Neural cell (in vitro differentiated cells): Measurements from ENCODE around the gene EPC1. TPM values are rescaled to one million over a fixed set of nuclear protein-coding genes. Genes with fewer than 3 reads are reported as not detected.

ENCODE experiments used
- H2AFZ ChIP-seq: fragments of 200-600, 300-800 bp; sonication (generic), shearing (Covaris generic); 2 replicates; pipeline ENCODE4 v1.6.0; 2014; ENCODE audit warnings: low read depth, mild to moderate bottlenecking, antibody characterized with exemption, low read length, moderate library complexity
- H3F3A ChIP-seq: fragments of 200-600 bp; shearing (Covaris generic); 2 replicates; pipeline ENCODE4 v1.6.1; 2016; ENCODE audit warnings: mild to moderate bottlenecking, moderate library complexity, mixed read lengths, antibody characterized with exemption, low read length; ENCODE audit not compliant: insufficient read depth, poor library complexity, severe bottlenecking
- H3K27ac ChIP-seq: fragments of 200-600, 300-800 bp; sonication (generic), shearing (Covaris generic); 2 replicates; pipeline ENCODE4 v1.5.1; 2014; ENCODE audit warnings: mild to moderate bottlenecking, low read length, moderate library complexity
- H3K27me3 ChIP-seq: fragments of 300-800, 200-600 bp; sonication (generic), shearing (Covaris generic); 2 replicates; pipeline ENCODE4 v1.6.0; 2014; ENCODE audit warnings: mild to moderate bottlenecking, low read depth, low read length, moderate library complexity; ENCODE audit not compliant: insufficient read depth
- H3K36me3 ChIP-seq: fragments of 300-800, 200-600 bp; sonication (generic), shearing (Covaris generic); 2 replicates; pipeline ENCODE4 v1.5.1; 2014; ENCODE audit warnings: mild to moderate bottlenecking, antibody characterized with exemption, low read length, moderate library complexity; ENCODE audit not compliant: insufficient read depth
- H3K4me2 ChIP-seq: fragments of 300-800, 200-600 bp; sonication (generic), shearing (Covaris generic); 2 replicates; pipeline ENCODE4 v1.6.0; 2014; ENCODE audit warnings: mild to moderate bottlenecking, low read length
- H3K4me3 ChIP-seq: fragments of 300-800, 200-600 bp; sonication (generic), shearing (Covaris generic); 2 replicates; pipeline ENCODE4 v1.5.1; 2014; ENCODE audit warnings: mild to moderate bottlenecking, low read length, moderate library complexity
- H3K79me2 ChIP-seq: fragments of 200-600 bp; shearing (Covaris generic); replicated peaks from 2 replicates; pipeline ENCODE4 v1.6.0; 2014; ENCODE audit warnings: mild to moderate bottlenecking, low read length, moderate library complexity; ENCODE audit not compliant: insufficient read depth
- H3K9ac ChIP-seq: fragments of 300-800, 200-600 bp; sonication (generic), shearing (Covaris generic); 2 replicates; pipeline ENCODE4 v1.6.1; 2016; ENCODE audit warnings: mild to moderate bottlenecking, low read length, mixed read lengths
- H3K9me2 ChIP-seq: fragments of 200-600 bp; shearing (Covaris generic); 2 replicates; pipeline ENCODE4 v1.6.1; 2016; ENCODE audit warnings: mild to moderate bottlenecking, low read length, mixed read lengths; ENCODE audit not compliant: insufficient read depth
- H3K9me3 ChIP-seq: fragments of 200-600, 300-800 bp; sonication (generic), shearing (Covaris generic); 2 replicates; pipeline ENCODE4 v1.6.1; 2016; ENCODE audit warnings: mild to moderate bottlenecking, mixed run types, low read length, moderate library complexity, mixed read lengths
- H4K20me1 ChIP-seq: fragments of 200-600 bp; shearing (Covaris generic); 2 replicates; pipeline ENCODE4 v1.6.1; 2016; ENCODE audit warnings: mild to moderate bottlenecking, mixed run types; ENCODE audit not compliant: insufficient read depth
- CTCF ChIP-seq: fragments of 450-650 bp; IDR thresholded peaks from 2 replicates; pipeline ENCODE4 v1.5.1; 2014; ENCODE audit warnings: antibody characterized with exemption, mild to moderate bottlenecking, moderate library complexity; ENCODE audit not compliant: poor library complexity, severe bottlenecking
- EZH2 ChIP-seq: fragments of 200-600, 300-800 bp; shearing (Covaris generic), sonication (generic); IDR thresholded peaks from 2 replicates; pipeline ENCODE4 v1.6.1; 2014; ENCODE audit warnings: antibody characterized with exemption, low read length, borderline replicate concordance, mild to moderate bottlenecking; ENCODE audit not compliant: insufficient read depth, poor library complexity, severe bottlenecking
- RAD21 ChIP-seq: fragments of 450-650 bp; conservative IDR thresholded peaks from 2 replicates; pipeline ENCODE4 v1.6.1; 2014; ENCODE audit warnings: antibody characterized with exemption, mild to moderate bottlenecking, moderate library complexity
- REST ChIP-seq: IDR thresholded peaks from 2 replicates; pipeline ENCODE4 v1.6.1; 2012; ENCODE audit warnings: borderline replicate concordance
- TAF1 ChIP-seq: IDR thresholded peaks from 2 replicates; pipeline ENCODE4 v1.6.1; 2012; ENCODE audit warnings: low read depth
- polyA plus RNA-seq: library from polyadenylated mRNA; depleted of rRNA; stranded (reverse); fragments of >200 nt; gene quantifications from 2 replicates; pipeline ENCODE4 v1.2.3, GENCODE V29; 2014

Gene EPC1
- polyA plus RNA-seq, 1 donor from 2014 or later: 137 TPM

GRCh38 chr10:32349968-32350738, 3.2 kb upstream of the EPC1 start:
- Histone ChIP-seq H4K20me1 (peaks cover 9% of the 10 kb centered on the region), H3K9ac (no peak overlapping the region), H3K4me2 (no peak overlapping the region), H3K27me3 (no peaks in the 10 kb centered on the region), H3K9me2 (no peaks in the 10 kb centered on the region), H3K27ac (no peak overlapping the region), H2AFZ (no peak overlapping the region), H3F3A (no peaks in the 10 kb centered on the region), H3K36me3 (no peaks in the 10 kb centered on the region), H3K9me3 (no peaks in the 10 kb centered on the region), H3K79me2 (peaks cover 73% of the 10 kb centered on the region), H3K4me3 (no peak overlapping the region)
- no peak for TF ChIP-seq CTCF
- TF ChIP-seq REST: no peak
- TF ChIP-seq RAD21: no peak
- TF ChIP-seq EZH2: no peak

- no peak overlapping the region for H3K4me2 ChIP-seq
- no peaks in the 10 kb centered on the region for H3K36me3 ChIP-seq
- H3K79me2 ChIP-seq: peaks cover 73% of the 10 kb centered on the region
- no peak overlapping the region for H3K4me3 ChIP-seq
- H3K9ac ChIP-seq: no peak overlapping the region
- H2AFZ ChIP-seq: no peak overlapping the region
- H3K9me3 ChIP-seq: no peaks in the 10 kb centered on the region
- peaks cover 17% of the 10 kb centered on the region for H4K20me1 ChIP-seq
- H3K27me3 ChIP-seq: no peaks in the 10 kb centered on the region
- H3K9me2 ChIP-seq: no peaks in the 10 kb centered on the region
- peaks cover 4% of the 10 kb centered on the region for H3F3A ChIP-seq
- TF ChIP-seq CTCF (no peak), REST (no peak), TAF1 (no peak)
- H3K27ac ChIP-seq: no peak overlapping the region
Measured at GRCh38 chr10:32349199-32349585, 2.2 kb upstream of the EPC1 start.
